Activated CD8-positive, alpha-beta T cell treated with anti-CD3 and anti-CD28 coated beads for 36 hours (primary cell): Measurements from ENCODE around the gene BSG. TPM values are rescaled to one million over a fixed set of nuclear protein-coding genes. Genes with fewer than 3 reads are reported as not detected.
"Not testable (repeated sequence)": the region's sequence is repeated elsewhere in the genome, so short reads cannot be mapped to it uniquely, and the experiment has no call there.

Experiments used
- ATAC-seq: fragments of 200-7000 bp; cut with Tn5 transposase; one replicate; pipeline ENCODE4 v1.10.0; 2021; ENCODE audit warnings: mild to moderate bottlenecking, moderate library complexity
- CTCF ChIA-PET: fragments of 350-600 bp; sonication (Branson Sonifier 250); formaldehyde crosslinking; loops from one replicate; lab custom pipeline; 2021; ENCODE audit warnings: antibody characterized with exemption; lab: Charles Lee
- POLR2A ChIA-PET: fragments of 350-600 bp; sonication (Branson Sonifier 250); formaldehyde crosslinking; loops from one replicate; lab custom pipeline; 2021; ENCODE audit warnings: antibody characterized with exemption; lab: Charles Lee
- DNase-seq: peaks from one replicate; pipeline ENCODE4 v3.0.0-alpha.2; 2020
- H3K27ac Mint-ChIP-seq: one replicate; pipeline ENCODE4 v1.8.0; 2021; ENCODE audit warnings: mild to moderate bottlenecking, mixed read lengths
- H3K27me3 Mint-ChIP-seq: one replicate; pipeline ENCODE4 v1.8.0; 2021; ENCODE audit warnings: mixed read lengths
- H3K36me3 Mint-ChIP-seq: one replicate; pipeline ENCODE4 v1.8.0; 2021; ENCODE audit warnings: low read depth, mixed read lengths
- H3K4me1 Mint-ChIP-seq: one replicate; pipeline ENCODE4 v1.8.0; 2021; ENCODE audit warnings: low read depth, mixed read lengths
- H3K4me3 Mint-ChIP-seq: one replicate; pipeline ENCODE4 v1.8.0; 2021; ENCODE audit warnings: mild to moderate bottlenecking, moderate library complexity, mixed read lengths
- H3K9me3 Mint-ChIP-seq: one replicate; pipeline ENCODE4 v1.8.0; 2021; ENCODE audit warnings: mixed read lengths
- intact Hi-C: fragments of 100-400 bp; cut with micrococcal nuclease; formaldehyde crosslinking; loops from one replicate; pipeline ENCODE4 v1.10.0; 2022
- total RNA-seq, 2 experiments: library from RNA; stranded (reverse); gene quantifications; one replicate each; pipeline ENCODE4 v1.2.3, GENCODE V29; 2021
- TF ChIP-seq, protein P1 (sequence below): fragments of 200-600 bp; IDR thresholded peaks from one replicate; pipeline ENCODE4 v1.8.0; 2022; ENCODE audit warnings: antibody characterized with exemption, mild to moderate bottlenecking

BSG gene
- total RNA-seq, 2 experiments from 2014 or later, result 159 to 160 TPM

DNA sequence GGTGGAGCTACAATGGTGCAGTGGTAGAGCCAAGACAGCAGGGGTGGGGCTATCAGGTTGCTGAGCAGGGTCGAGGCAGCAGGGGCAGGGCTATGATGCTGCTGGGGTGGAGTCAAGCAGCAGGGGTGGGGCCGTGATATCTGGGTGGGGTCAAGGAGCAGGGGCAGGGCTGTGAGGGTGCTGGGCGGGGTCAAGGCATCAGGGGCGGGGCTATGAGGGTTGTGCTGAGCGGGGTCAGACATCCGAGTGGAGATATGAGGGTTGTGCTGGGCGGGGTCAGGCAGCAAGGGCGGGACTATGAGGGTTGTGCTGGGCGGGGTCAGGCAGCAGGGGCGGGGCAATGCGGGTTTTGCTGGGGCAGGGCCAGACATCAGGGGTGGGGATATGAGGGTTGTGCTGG lies 32.0 kb downstream of the BSG start:
- peak; percentile 85 for ATAC-seq
- intact Hi-C loops, result no loop called here
- no peaks in the 10 kb centered on the region for H3K4me1 Mint-ChIP-seq

DNA sequence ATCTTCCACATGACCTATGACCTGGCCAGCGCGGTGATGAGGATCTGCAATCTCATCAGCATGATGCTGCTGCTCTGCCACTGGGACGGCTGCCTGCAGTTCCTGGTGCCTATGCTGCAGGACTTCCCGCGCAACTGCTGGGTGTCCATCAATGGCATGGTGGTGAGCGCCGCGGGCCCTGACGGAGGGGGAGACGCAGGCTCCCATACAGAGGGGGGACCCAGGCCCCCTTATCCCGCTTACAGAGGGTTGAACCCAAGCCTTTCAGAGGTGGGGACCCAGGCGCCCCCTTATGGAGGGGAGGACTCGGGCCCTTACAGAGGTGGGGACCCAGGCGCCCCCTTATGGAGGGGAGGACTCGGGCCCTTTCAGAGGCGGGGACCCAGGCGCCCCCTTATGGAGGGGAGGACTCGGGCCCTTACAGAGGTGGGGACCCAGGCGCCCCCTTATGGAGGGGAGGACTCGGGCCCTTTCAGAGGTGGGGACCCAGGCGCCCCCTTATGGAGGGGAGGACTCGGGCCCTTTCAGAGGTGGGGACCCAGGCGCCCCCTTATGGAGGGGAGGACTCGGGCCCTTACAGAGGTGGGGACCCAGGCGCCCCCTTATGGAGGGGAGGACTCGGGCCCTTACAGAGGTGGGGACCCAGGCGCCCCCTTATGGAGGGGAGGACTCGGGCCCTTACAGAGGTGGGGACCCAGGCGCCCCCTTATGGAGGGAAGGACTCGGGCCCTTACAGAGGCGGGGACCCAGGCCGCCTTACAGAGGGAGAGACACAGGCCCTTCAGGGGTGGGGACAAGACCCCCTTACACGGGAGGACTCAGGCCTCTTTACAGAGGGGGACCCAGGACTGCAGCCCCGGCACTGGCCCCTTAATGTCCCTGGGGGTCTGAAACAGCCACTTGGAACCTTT lies 32.9 kb downstream of the BSG start:
- intact Hi-C loops, H3K4me3 Mint-ChIP-seq, H3K36me3 Mint-ChIP-seq, POLR2A ChIA-PET, H3K4me1 Mint-ChIP-seq, H3K9me3 Mint-ChIP-seq, H3K27me3 Mint-ChIP-seq, H3K27ac Mint-ChIP-seq: not testable (repeated sequence)
- CTCF ChIA-PET, result interaction anchor here (0.8 kb wide), 1 partner anchor 20 kb away, joined by 3 read pairs; no protein-coding TSS in a partner anchor
- TF ChIP-seq, protein P1, sequence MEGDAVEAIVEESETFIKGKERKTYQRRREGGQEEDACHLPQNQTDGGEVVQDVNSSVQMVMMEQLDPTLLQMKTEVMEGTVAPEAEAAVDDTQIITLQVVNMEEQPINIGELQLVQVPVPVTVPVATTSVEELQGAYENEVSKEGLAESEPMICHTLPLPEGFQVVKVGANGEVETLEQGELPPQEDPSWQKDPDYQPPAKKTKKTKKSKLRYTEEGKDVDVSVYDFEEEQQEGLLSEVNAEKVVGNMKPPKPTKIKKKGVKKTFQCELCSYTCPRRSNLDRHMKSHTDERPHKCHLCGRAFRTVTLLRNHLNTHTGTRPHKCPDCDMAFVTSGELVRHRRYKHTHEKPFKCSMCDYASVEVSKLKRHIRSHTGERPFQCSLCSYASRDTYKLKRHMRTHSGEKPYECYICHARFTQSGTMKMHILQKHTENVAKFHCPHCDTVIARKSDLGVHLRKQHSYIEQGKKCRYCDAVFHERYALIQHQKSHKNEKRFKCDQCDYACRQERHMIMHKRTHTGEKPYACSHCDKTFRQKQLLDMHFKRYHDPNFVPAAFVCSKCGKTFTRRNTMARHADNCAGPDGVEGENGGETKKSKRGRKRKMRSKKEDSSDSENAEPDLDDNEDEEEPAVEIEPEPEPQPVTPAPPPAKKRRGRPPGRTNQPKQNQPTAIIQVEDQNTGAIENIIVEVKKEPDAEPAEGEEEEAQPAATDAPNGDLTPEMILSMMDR, result peak; percentile 47
- ATAC-seq, result peak; percentile 9
- peak; percentile 59 for DNase-seq

More for the DNA sequence above, 32.0 kb downstream of the BSG start:
- no peak overlapping the region for H3K4me3 Mint-ChIP-seq
- H3K36me3 Mint-ChIP-seq, result no peaks in the 10 kb centered on the region
- TF ChIP-seq, protein P1, result no peak
- ChIA-PET POLR2A (no interaction called here), CTCF (no interaction called here)
- no peak overlapping the region for H3K27ac Mint-ChIP-seq
- H3K27me3 Mint-ChIP-seq, result no peaks in the 10 kb centered on the region
- peaks cover 2% of the 10 kb centered on the region for H3K9me3 Mint-ChIP-seq
- peak; percentile 77 for DNase-seq

DNA sequence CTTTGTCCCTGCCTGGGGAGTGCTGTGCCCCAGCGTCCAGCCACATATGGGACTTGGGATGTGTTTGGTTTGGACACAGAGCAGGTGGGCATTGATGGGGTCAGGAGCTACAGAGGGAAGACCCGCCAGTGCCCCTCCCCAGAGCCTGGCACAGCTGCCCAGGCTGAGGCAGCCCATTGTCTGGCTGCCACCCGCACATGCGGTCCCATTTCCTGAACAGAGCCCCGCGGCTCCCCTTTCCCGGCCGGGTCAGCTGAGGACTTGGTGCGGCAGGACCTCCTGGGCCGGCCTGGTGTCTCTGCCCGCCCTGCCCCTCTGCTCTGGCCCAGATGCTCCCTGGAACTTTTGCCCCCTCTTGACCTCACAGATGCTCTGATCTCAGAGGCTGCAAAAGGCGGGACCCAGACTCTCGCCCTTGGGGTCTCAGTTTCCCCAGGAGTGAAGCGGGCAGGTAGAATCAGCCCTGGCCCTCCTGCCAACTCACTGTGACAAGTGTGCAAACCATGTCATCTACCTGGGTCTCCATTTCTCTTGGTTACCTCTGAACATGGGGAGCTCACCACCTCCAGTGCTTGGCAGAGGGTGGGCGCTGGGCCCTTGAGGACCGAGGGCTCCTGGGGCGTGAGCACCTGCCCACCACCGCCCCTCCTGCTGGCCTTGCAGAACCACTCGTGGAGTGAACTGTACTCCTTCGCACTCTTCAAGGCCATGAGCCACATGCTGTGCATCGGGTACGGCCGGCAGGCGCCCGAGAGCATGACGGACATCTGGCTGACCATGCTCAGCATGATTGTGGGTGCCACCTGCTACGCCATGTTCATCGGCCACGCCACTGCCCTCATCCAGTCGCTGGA lies 35.1 kb downstream of the BSG start:
- ChIA-PET POLR2A (no interaction called here), CTCF (no interaction called here)
- Mint-ChIP-seq H3K27me3 (no peaks in the 10 kb centered on the region), H3K36me3 (peaks cover 2% of the 10 kb centered on the region), H3K27ac (no peak overlapping the region), H3K4me1 (peaks cover 16% of the 10 kb centered on the region), H3K4me3 (no peak overlapping the region), H3K9me3 (peaks cover under 1% of the 10 kb centered on the region)
- intact Hi-C loops, result no loop called here
- TF ChIP-seq, protein P1, result no peak
- DNase-seq (no peak), ATAC-seq (no peak)

DNA sequence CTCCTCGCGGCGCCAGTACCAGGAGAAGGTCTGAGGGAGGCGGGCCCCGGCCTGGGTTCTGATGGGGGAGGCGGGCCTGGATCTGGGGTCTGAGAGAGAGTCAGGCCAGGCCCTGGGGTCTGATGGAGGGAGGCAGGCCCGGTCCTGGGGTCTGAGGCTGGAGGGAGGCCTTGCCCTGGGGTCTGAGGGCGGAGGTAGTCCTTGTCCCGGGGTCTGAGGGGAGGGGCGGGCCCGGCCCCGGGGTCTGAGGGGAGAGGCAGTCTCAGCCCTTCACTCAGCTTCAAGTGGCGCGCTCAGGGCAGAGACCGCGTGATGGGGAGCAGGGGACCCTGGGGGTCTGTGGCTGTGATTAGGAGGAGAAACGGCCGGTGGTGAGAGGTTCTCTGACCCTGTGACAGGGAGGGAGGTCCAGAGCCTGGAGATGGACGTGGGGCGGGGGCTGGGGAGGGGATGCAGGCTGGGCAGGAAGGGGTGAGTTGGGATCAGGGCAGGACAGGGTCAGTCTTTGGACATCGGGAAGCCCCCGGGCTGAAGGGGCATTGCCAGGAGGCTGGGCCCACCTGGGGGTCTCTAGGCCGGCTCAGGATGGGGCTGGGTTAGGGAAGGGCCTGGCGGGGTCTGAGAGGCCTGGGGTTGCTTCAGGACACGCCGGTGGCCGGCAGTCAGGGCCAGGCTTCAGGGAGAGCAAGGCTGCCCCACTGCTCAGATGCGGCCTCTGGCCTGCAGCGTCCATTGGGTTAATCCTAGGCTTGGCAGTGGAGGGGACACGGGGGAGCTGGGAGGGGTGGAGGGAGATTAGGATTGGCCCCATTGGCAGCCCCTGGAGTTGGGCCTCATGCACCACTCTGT lies 36.0 kb downstream of the BSG start:
- Mint-ChIP-seq H3K27ac (no peak overlapping the region), H3K4me3 (no peak overlapping the region), H3K9me3 (no peaks in the 10 kb centered on the region), H3K36me3 (peaks cover 7% of the 10 kb centered on the region), H3K27me3 (no peaks in the 10 kb centered on the region), H3K4me1 (peaks cover 16% of the 10 kb centered on the region)
- ChIA-PET POLR2A (no interaction called here), CTCF (no interaction called here)
- ATAC-seq (no peak), DNase-seq (no peak)
- TF ChIP-seq, protein P1, result no peak
- intact Hi-C loops, result no loop called here
